SU-DHL-6 (cell line): Measurements from ENCODE around the gene SBK3.

ENCODE experiments used
- H2AFZ ChIP-seq: fragments of 200-600 bp; sonication (generic); 2 replicates; pipeline ENCODE4 v1.6.1; 2014; ENCODE audit warnings: low read depth, mild to moderate bottlenecking, moderate library complexity, mixed read lengths, antibody characterized with exemption, low read length; ENCODE audit not compliant: severe bottlenecking
- H3F3A ChIP-seq: fragments of 200-600 bp; shearing (Covaris generic); 2 replicates; pipeline ENCODE4 v1.6.0; 2016; ENCODE audit warnings: antibody characterized with exemption, mild to moderate bottlenecking; ENCODE audit not compliant: insufficient read depth
- H3K27ac ChIP-seq: fragments of 200-600 bp; sonication (generic); 2 replicates; pipeline ENCODE4 v1.5.1; 2016; ENCODE audit warnings: low read depth, mild to moderate bottlenecking, low read length, moderate library complexity, mixed read lengths
- H3K27me3 ChIP-seq: fragments of 200-600 bp; sonication (generic), shearing (Covaris generic); 2 replicates; pipeline ENCODE4 v1.6.0; 2014; ENCODE audit warnings: mild to moderate bottlenecking, low read length
- H3K36me3 ChIP-seq: fragments of 200-600 bp; sonication (generic); 2 replicates; pipeline ENCODE4 v1.6.1; 2014; ENCODE audit warnings: mild to moderate bottlenecking, low read length, mixed read lengths
- H3K4me2 ChIP-seq: fragments of 300-600, 200-600 bp; shearing (Covaris generic), sonication (generic); 2 replicates; pipeline ENCODE4 v1.6.0; 2014; ENCODE audit warnings: low read length, low read depth, mild to moderate bottlenecking; ENCODE audit not compliant: poor library complexity, severe bottlenecking
- H3K4me3 ChIP-seq: fragments of 200-600 bp; sonication (generic); 2 replicates; pipeline ENCODE4 v1.5.1; 2014; ENCODE audit warnings: antibody characterized with exemption, low read length, mild to moderate bottlenecking, mixed read lengths; ENCODE audit not compliant: insufficient read depth, poor library complexity, severe bottlenecking
- H3K79me2 ChIP-seq: fragments of 200-600 bp; sonication (generic); 2 replicates; pipeline ENCODE4 v1.6.1; 2014; ENCODE audit warnings: mild to moderate bottlenecking, low read length, moderate library complexity; ENCODE audit not compliant: insufficient read depth
- H3K9ac ChIP-seq: fragments of 200-600 bp; sonication (generic); 2 replicates; pipeline ENCODE4 v1.7.0; 2014; ENCODE audit warnings: mild to moderate bottlenecking, low read length
- H3K9me2 ChIP-seq: fragments of 200-600 bp; sonication (generic); replicated peaks from 2 replicates; pipeline ENCODE4 v1.6.1; 2014; ENCODE audit warnings: low read length; ENCODE audit not compliant: insufficient read depth
- H3K9me3 ChIP-seq: fragments of 200-600 bp; sonication (generic); 2 replicates; pipeline ENCODE4 v1.6.1; 2014; ENCODE audit warnings: low read length, mixed read lengths; ENCODE audit not compliant: insufficient read depth
- H4K20me1 ChIP-seq: fragments of 200-600 bp; sonication (generic); 2 replicates; pipeline ENCODE4 v1.6.1; 2014; ENCODE audit warnings: low read depth, mild to moderate bottlenecking, antibody characterized with exemption, low read length, moderate library complexity, mixed read lengths
- EZH2phosphoT487 ChIP-seq: fragments of 200-600 bp; sonication (generic), shearing (Covaris generic); conservative IDR thresholded peaks from 2 replicates; pipeline ENCODE4 v1.6.1; 2018; ENCODE audit warnings: mild to moderate bottlenecking, antibody characterized with exemption, low read length, moderate library complexity, mixed read lengths
- TF ChIP-seq, protein P1 (sequence below): fragments of 200-600 bp; sonication (generic); IDR thresholded peaks from one replicate; pipeline ENCODE4 v1.5.1; 2017; ENCODE audit warnings: antibody characterized with exemption, mild to moderate bottlenecking, low read length, moderate library complexity; ENCODE audit not compliant: insufficient read depth, poor library complexity, severe bottlenecking

Gene SBK3

DNA sequence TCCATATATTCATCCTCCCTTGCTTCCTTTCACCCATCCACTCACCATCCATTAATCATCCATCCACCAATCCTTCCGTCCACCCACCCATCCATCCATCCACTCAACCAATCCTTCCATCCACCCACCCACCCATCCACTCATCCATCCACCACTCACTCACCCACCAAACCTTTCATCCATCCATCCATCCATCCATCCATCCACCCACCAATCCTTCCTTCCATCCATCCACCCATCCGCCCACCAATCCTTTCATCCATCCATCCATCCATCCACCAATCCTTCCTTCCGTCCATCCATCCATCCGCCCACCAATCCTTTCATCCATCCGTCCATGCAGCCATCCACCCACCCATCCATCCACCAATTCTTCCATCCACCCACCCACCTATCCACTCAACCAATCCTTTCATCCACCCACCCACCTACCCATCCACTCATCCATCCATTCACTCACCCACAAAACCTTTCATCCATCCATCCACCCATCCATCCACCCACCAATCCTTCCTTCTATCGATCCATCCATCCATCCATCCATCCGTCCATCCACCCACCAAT, 3.0 kb downstream of the SBK3 start:
- TF ChIP-seq, protein P1, sequence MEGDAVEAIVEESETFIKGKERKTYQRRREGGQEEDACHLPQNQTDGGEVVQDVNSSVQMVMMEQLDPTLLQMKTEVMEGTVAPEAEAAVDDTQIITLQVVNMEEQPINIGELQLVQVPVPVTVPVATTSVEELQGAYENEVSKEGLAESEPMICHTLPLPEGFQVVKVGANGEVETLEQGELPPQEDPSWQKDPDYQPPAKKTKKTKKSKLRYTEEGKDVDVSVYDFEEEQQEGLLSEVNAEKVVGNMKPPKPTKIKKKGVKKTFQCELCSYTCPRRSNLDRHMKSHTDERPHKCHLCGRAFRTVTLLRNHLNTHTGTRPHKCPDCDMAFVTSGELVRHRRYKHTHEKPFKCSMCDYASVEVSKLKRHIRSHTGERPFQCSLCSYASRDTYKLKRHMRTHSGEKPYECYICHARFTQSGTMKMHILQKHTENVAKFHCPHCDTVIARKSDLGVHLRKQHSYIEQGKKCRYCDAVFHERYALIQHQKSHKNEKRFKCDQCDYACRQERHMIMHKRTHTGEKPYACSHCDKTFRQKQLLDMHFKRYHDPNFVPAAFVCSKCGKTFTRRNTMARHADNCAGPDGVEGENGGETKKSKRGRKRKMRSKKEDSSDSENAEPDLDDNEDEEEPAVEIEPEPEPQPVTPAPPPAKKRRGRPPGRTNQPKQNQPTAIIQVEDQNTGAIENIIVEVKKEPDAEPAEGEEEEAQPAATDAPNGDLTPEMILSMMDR: no peak
- no peak for TF ChIP-seq EZH2phosphoT487
- H3K27ac ChIP-seq: no peak overlapping the region
- H3K9me3 ChIP-seq: no peaks in the 10 kb centered on the region
- no peak overlapping the region for H3K9ac ChIP-seq
- H3K27me3 ChIP-seq: no peaks in the 10 kb centered on the region
- no peak overlapping the region for H3K4me3 ChIP-seq
- no peaks in the 10 kb centered on the region for H3K79me2 ChIP-seq
- no peak overlapping the region for H2AFZ ChIP-seq
- no peaks in the 10 kb centered on the region for H4K20me1 ChIP-seq
- no peaks in the 10 kb centered on the region for H3K36me3 ChIP-seq
- H3K4me2 ChIP-seq: no peak overlapping the region
- H3K9me2 ChIP-seq: no peaks in the 10 kb centered on the region
- H3F3A ChIP-seq: no peaks in the 10 kb centered on the region

DNA sequence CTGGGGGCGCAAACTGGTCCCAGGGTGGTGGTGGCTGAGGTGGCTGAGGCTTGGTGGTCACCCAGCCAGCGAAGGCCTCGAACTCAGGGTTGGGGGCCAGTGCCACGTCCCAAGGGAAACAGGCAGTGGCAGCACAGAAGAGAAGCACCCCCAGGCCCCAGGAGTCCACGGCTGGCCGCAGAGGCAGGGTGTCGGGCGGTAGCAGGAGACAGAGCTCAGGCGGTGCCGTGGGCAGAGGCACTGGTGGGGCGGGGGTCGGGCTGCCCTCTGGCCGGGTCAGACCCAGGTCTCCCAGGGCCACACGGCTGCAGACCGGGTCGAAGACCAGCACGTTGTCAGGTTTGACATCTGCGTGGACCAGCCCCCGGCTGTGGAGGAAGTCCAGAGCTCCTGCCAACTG, 4.3 kb downstream of the SBK3 start:
- no peak overlapping the region for H3K27ac ChIP-seq
- no peak overlapping the region for H3K9ac ChIP-seq
- H3K27me3 ChIP-seq: no peaks in the 10 kb centered on the region

GRCh38 chr19:55540619-55541018, 4.7 kb downstream of the SBK3 start:
- Histone ChIP-seq H3K36me3 (no peaks in the 10 kb centered on the region), H2AFZ (no peak overlapping the region), H3K9me3 (no peaks in the 10 kb centered on the region), H3K9ac (no peak overlapping the region), H3K27ac (no peak overlapping the region), H3F3A (no peaks in the 10 kb centered on the region), H4K20me1 (no peaks in the 10 kb centered on the region), H3K79me2 (no peaks in the 10 kb centered on the region), H3K9me2 (no peaks in the 10 kb centered on the region), H3K27me3 (no peaks in the 10 kb centered on the region), H3K4me2 (no peak overlapping the region), H3K4me3 (no peak overlapping the region)
- TF ChIP-seq, protein P1: no peak
- no peak for TF ChIP-seq EZH2phosphoT487

More for the DNA sequence above, 4.3 kb downstream of the SBK3 start:
- TF ChIP-seq, protein P1: no peak
- TF ChIP-seq EZH2phosphoT487: no peak
- H2AFZ ChIP-seq: no peak overlapping the region
- H3K9me3 ChIP-seq: no peaks in the 10 kb centered on the region
- H3K4me3 ChIP-seq: no peak overlapping the region
- H4K20me1 ChIP-seq: no peaks in the 10 kb centered on the region
- H3K4me2 ChIP-seq: no peak overlapping the region
- no peaks in the 10 kb centered on the region for H3K36me3 ChIP-seq
- H3K9me2 ChIP-seq: no peaks in the 10 kb centered on the region
- H3K79me2 ChIP-seq: no peaks in the 10 kb centered on the region
- H3F3A ChIP-seq: no peaks in the 10 kb centered on the region
